SU-DHL-6 (cell line): ENCODE data around the gene MAP3K20.

ENCODE experiments used
- H2AFZ ChIP-seq: fragments of 200-600 bp; sonication (generic); 2 replicates; pipeline ENCODE4 v1.6.1; 2014; ENCODE audit warnings: low read depth, mild to moderate bottlenecking, moderate library complexity, mixed read lengths, antibody characterized with exemption, low read length; ENCODE audit not compliant: severe bottlenecking
- H3F3A ChIP-seq: fragments of 200-600 bp; shearing (Covaris generic); 2 replicates; pipeline ENCODE4 v1.6.0; 2016; ENCODE audit warnings: antibody characterized with exemption, mild to moderate bottlenecking; ENCODE audit not compliant: insufficient read depth
- H3K27ac ChIP-seq: fragments of 200-600 bp; sonication (generic); 2 replicates; pipeline ENCODE4 v1.5.1; 2016; ENCODE audit warnings: low read depth, mild to moderate bottlenecking, low read length, moderate library complexity, mixed read lengths
- H3K27me3 ChIP-seq: fragments of 200-600 bp; sonication (generic), shearing (Covaris generic); 2 replicates; pipeline ENCODE4 v1.6.0; 2014; ENCODE audit warnings: mild to moderate bottlenecking, low read length
- H3K36me3 ChIP-seq: fragments of 200-600 bp; sonication (generic); 2 replicates; pipeline ENCODE4 v1.6.1; 2014; ENCODE audit warnings: mild to moderate bottlenecking, low read length, mixed read lengths
- H3K4me2 ChIP-seq: fragments of 300-600, 200-600 bp; shearing (Covaris generic), sonication (generic); 2 replicates; pipeline ENCODE4 v1.6.0; 2014; ENCODE audit warnings: low read length, low read depth, mild to moderate bottlenecking; ENCODE audit not compliant: poor library complexity, severe bottlenecking
- H3K4me3 ChIP-seq: fragments of 200-600 bp; sonication (generic); 2 replicates; pipeline ENCODE4 v1.5.1; 2014; ENCODE audit warnings: antibody characterized with exemption, low read length, mild to moderate bottlenecking, mixed read lengths; ENCODE audit not compliant: insufficient read depth, poor library complexity, severe bottlenecking
- H3K79me2 ChIP-seq: fragments of 200-600 bp; sonication (generic); 2 replicates; pipeline ENCODE4 v1.6.1; 2014; ENCODE audit warnings: mild to moderate bottlenecking, low read length, moderate library complexity; ENCODE audit not compliant: insufficient read depth
- H3K9ac ChIP-seq: fragments of 200-600 bp; sonication (generic); 2 replicates; pipeline ENCODE4 v1.7.0; 2014; ENCODE audit warnings: mild to moderate bottlenecking, low read length
- H3K9me2 ChIP-seq: fragments of 200-600 bp; sonication (generic); replicated peaks from 2 replicates; pipeline ENCODE4 v1.6.1; 2014; ENCODE audit warnings: low read length; ENCODE audit not compliant: insufficient read depth
- H3K9me3 ChIP-seq: fragments of 200-600 bp; sonication (generic); 2 replicates; pipeline ENCODE4 v1.6.1; 2014; ENCODE audit warnings: low read length, mixed read lengths; ENCODE audit not compliant: insufficient read depth
- H4K20me1 ChIP-seq: fragments of 200-600 bp; sonication (generic); 2 replicates; pipeline ENCODE4 v1.6.1; 2014; ENCODE audit warnings: low read depth, mild to moderate bottlenecking, antibody characterized with exemption, low read length, moderate library complexity, mixed read lengths
- EZH2phosphoT487 ChIP-seq: fragments of 200-600 bp; sonication (generic), shearing (Covaris generic); conservative IDR thresholded peaks from 2 replicates; pipeline ENCODE4 v1.6.1; 2018; ENCODE audit warnings: mild to moderate bottlenecking, antibody characterized with exemption, low read length, moderate library complexity, mixed read lengths
- TF ChIP-seq, protein P1 (sequence below): fragments of 200-600 bp; sonication (generic); IDR thresholded peaks from one replicate; pipeline ENCODE4 v1.5.1; 2017; ENCODE audit warnings: antibody characterized with exemption, mild to moderate bottlenecking, low read length, moderate library complexity; ENCODE audit not compliant: insufficient read depth, poor library complexity, severe bottlenecking

The MAP3K20 gene

DNA sequence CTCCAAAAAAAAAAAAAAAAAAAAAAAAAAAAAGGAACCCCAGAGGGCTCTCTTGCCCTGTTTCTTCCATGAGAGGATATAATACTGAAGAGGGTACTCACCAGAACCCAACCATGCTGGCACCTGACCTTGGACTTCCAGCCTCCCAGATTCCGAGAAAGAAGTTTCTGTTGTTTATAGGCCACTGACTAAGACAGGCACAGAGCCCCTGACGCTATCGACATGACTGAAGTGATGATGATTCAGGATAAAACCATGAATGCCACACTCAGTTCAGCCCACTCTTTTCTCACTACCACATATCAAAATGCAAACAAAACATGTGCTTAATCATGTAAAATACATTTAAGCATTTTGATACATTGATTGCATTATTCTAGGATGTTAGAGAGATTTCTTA lies 212.9 kb downstream of the MAP3K20 start:
- Histone ChIP-seq H4K20me1 (no peaks in the 10 kb centered on the region), H3K4me3 (no peak overlapping the region), H3K9me3 (no peaks in the 10 kb centered on the region), H3K27me3 (no peaks in the 10 kb centered on the region), H3K36me3 (no peaks in the 10 kb centered on the region), H3K79me2 (no peaks in the 10 kb centered on the region), H2AFZ (no peak overlapping the region), H3K4me2 (no peak overlapping the region), H3K27ac (no peak overlapping the region), H3K9ac (no peak overlapping the region), H3K9me2 (no peaks in the 10 kb centered on the region), H3F3A (no peaks in the 10 kb centered on the region)
- TF ChIP-seq, protein P1, sequence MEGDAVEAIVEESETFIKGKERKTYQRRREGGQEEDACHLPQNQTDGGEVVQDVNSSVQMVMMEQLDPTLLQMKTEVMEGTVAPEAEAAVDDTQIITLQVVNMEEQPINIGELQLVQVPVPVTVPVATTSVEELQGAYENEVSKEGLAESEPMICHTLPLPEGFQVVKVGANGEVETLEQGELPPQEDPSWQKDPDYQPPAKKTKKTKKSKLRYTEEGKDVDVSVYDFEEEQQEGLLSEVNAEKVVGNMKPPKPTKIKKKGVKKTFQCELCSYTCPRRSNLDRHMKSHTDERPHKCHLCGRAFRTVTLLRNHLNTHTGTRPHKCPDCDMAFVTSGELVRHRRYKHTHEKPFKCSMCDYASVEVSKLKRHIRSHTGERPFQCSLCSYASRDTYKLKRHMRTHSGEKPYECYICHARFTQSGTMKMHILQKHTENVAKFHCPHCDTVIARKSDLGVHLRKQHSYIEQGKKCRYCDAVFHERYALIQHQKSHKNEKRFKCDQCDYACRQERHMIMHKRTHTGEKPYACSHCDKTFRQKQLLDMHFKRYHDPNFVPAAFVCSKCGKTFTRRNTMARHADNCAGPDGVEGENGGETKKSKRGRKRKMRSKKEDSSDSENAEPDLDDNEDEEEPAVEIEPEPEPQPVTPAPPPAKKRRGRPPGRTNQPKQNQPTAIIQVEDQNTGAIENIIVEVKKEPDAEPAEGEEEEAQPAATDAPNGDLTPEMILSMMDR = no peak
- TF ChIP-seq EZH2phosphoT487 = no peak

- no peak overlapping the region for H3K4me2 ChIP-seq
- no peaks in the 10 kb centered on the region for H3F3A ChIP-seq
- no peak overlapping the region for H3K4me3 ChIP-seq
- H3K9ac ChIP-seq = no peak overlapping the region
- no peaks in the 10 kb centered on the region for H3K36me3 ChIP-seq
- TF ChIP-seq, protein P1 = no peak
- no peak for TF ChIP-seq EZH2phosphoT487
- H3K27me3 ChIP-seq = no peaks in the 10 kb centered on the region
- H3K79me2 ChIP-seq = no peaks in the 10 kb centered on the region
- no peaks in the 10 kb centered on the region for H3K9me2 ChIP-seq
- no peaks in the 10 kb centered on the region for H3K9me3 ChIP-seq
- no peak overlapping the region for H3K27ac ChIP-seq
- H4K20me1 ChIP-seq = no peaks in the 10 kb centered on the region
- H2AFZ ChIP-seq = no peak overlapping the region
These were observed 214.4 kb downstream of the MAP3K20 start for GRCh38 chr2:173290046-173290445.

- H3F3A ChIP-seq = no peaks in the 10 kb centered on the region
- H2AFZ ChIP-seq = no peak overlapping the region
- no peak overlapping the region for H3K4me2 ChIP-seq
- no peak overlapping the region for H3K27ac ChIP-seq
- no peaks in the 10 kb centered on the region for H3K27me3 ChIP-seq
- H3K79me2 ChIP-seq = no peaks in the 10 kb centered on the region
- TF ChIP-seq, protein P1 = no peak
- no peak for TF ChIP-seq EZH2phosphoT487
- H3K9ac ChIP-seq = no peak overlapping the region
- no peak overlapping the region for H3K4me3 ChIP-seq
- H4K20me1 ChIP-seq = no peaks in the 10 kb centered on the region
- H3K36me3 ChIP-seq = no peaks in the 10 kb centered on the region
- H3K9me3 ChIP-seq = no peaks in the 10 kb centered on the region
- no peaks in the 10 kb centered on the region for H3K9me2 ChIP-seq
These were observed 214.9 kb downstream of the MAP3K20 start for GRCh38 chr2:173290518-173290917.
